ENCODE data around the gene PCDH9. TPM values are rescaled to one million over a fixed set of nuclear protein-coding genes. Genes with fewer than 3 reads are reported as not detected.

The PCDH9 gene
- total RNA-seq, 1 donor from 2014 or later = 14.7 TPM

GRCh38 chr13:66377569-66377968, 852.6 kb downstream of the PCDH9 start:
- intact Hi-C loops (cut with micrococcal nuclease) = no loop called here
- Histone ChIP-seq H3K27me3 (ENCODE audit: low read depth) (no peaks in the 10 kb centered on the region), H3K4me3 (no peak overlapping the region), H3K9me3 (replicated peaks) (no peaks in the 10 kb centered on the region), H3K36me3 (no peaks in the 10 kb centered on the region), H3K4me1 (no peaks in the 10 kb centered on the region), H3K27ac (replicated peaks) (no peak overlapping the region)
- TF ChIP-seq, protein P1, sequence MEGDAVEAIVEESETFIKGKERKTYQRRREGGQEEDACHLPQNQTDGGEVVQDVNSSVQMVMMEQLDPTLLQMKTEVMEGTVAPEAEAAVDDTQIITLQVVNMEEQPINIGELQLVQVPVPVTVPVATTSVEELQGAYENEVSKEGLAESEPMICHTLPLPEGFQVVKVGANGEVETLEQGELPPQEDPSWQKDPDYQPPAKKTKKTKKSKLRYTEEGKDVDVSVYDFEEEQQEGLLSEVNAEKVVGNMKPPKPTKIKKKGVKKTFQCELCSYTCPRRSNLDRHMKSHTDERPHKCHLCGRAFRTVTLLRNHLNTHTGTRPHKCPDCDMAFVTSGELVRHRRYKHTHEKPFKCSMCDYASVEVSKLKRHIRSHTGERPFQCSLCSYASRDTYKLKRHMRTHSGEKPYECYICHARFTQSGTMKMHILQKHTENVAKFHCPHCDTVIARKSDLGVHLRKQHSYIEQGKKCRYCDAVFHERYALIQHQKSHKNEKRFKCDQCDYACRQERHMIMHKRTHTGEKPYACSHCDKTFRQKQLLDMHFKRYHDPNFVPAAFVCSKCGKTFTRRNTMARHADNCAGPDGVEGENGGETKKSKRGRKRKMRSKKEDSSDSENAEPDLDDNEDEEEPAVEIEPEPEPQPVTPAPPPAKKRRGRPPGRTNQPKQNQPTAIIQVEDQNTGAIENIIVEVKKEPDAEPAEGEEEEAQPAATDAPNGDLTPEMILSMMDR (IDR thresholded peaks at IDR 0.05; ENCODE audit: borderline replicate concordance) = no peak
- no peak for DNase-seq

DNA sequence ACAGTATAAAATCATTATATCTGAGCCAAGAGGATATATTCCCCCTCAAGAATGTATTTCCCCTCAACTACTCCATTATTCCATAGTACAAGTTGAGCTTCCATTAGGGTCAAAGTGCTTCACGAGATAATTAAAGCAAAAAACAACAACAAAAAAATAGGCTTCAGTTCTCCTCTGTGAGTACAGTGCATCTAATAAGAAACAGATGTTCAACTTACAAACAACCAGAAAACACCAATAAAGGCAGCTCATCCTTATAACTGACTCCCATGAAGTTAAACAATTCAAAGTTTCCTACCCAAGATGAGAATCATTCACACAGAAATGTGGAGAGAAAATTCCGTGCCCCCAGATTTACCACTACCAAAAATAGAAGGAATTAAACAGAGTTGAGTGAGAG, 854.4 kb downstream of the PCDH9 start:
- no peaks in the 10 kb centered on the region for H3K4me1 ChIP-seq
- intact Hi-C loops (cut with micrococcal nuclease) = no loop called here
- TF ChIP-seq, protein P1 (IDR thresholded peaks at IDR 0.05; ENCODE audit: borderline replicate concordance) = no peak

GRCh38 chr13:66369666-66370065, 860.5 kb downstream of the PCDH9 start:
- Histone ChIP-seq H3K4me1 (no peaks in the 10 kb centered on the region), H3K27ac (replicated peaks) (no peak overlapping the region), H3K27me3 (ENCODE audit: low read depth) (no peaks in the 10 kb centered on the region), H3K36me3 (no peaks in the 10 kb centered on the region), H3K4me3 (no peak overlapping the region), H3K9me3 (replicated peaks) (no peaks in the 10 kb centered on the region)
- TF ChIP-seq, protein P1 (IDR thresholded peaks at IDR 0.05; ENCODE audit: borderline replicate concordance) = no peak
- intact Hi-C loops (cut with micrococcal nuclease) = no loop called here
- no peak for DNase-seq

More for the DNA sequence above, 854.4 kb downstream of the PCDH9 start:
- Histone ChIP-seq H3K27ac (replicated peaks) (no peak overlapping the region), H3K27me3 (ENCODE audit: low read depth) (no peaks in the 10 kb centered on the region), H3K9me3 (replicated peaks) (no peaks in the 10 kb centered on the region), H3K36me3 (no peaks in the 10 kb centered on the region), H3K4me3 (no peak overlapping the region)
- DNase-seq = no peak

DNA sequence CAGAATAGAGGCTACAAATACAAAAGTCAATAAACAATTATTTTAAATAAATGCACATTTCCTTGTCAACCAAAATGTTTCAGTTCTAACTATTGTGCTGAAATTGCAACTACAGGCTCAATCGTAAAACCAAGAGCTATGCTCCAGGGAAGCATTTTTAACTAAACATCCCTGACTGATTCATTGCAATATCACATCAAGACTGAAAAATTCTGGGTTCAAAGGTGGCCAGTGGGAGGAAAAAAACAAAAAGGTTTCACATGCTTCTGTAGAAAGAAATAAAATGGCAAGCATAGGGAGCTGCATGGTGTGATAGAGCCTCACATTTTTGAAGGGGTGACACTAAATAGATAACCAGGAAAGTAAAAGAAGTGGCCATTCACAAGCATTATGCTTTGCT, 862.8 kb downstream of the PCDH9 start:
- TF ChIP-seq, protein P1 (IDR thresholded peaks at IDR 0.05; ENCODE audit: borderline replicate concordance) = no peak
- Histone ChIP-seq H3K27ac (replicated peaks) (no peak overlapping the region), H3K4me3 (no peak overlapping the region), H3K4me1 (no peaks in the 10 kb centered on the region), H3K9me3 (replicated peaks) (no peaks in the 10 kb centered on the region), H3K36me3 (no peaks in the 10 kb centered on the region), H3K27me3 (ENCODE audit: low read depth) (no peaks in the 10 kb centered on the region)
- DNase-seq = no peak
- intact Hi-C loops (cut with micrococcal nuclease) = no loop called here

- DNase-seq = no peak
These were observed 865.0 kb downstream of the PCDH9 start for GRCh38 chr13:66365101-66365500.

More at GRCh38 chr13:66365101-66365500, 865.0 kb downstream of the PCDH9 start:
- H3K4me1 ChIP-seq = no peaks in the 10 kb centered on the region
- H3K9me3 ChIP-seq (replicated peaks) = no peaks in the 10 kb centered on the region
- H3K36me3 ChIP-seq = no peaks in the 10 kb centered on the region
- no peak overlapping the region for H3K4me3 ChIP-seq
- H3K27me3 ChIP-seq (ENCODE audit: low read depth) = no peaks in the 10 kb centered on the region
- intact Hi-C loops (cut with micrococcal nuclease) = no loop called here
- TF ChIP-seq, protein P1 (IDR thresholded peaks at IDR 0.05; ENCODE audit: borderline replicate concordance) = no peak
- H3K27ac ChIP-seq (replicated peaks) = no peak overlapping the region
